C4-2B (cell line): Measurements from ENCODE around the gene ERAL1.

Source experiments
- H3K27ac ChIP-seq: fragments of 450-650 bp; 2 replicates; pipeline ENCODE4 v1.5.1; 2017
- ZFX ChIP-seq: fragments of 450-650 bp; IDR thresholded peaks from 2 replicates; pipeline ENCODE4 v1.6.1; 2017
- TF ChIP-seq, protein P1 (sequence below): fragments of 450-650 bp; conservative IDR thresholded peaks from 2 replicates; pipeline ENCODE4 v1.5.1; 2017; ENCODE audit warnings: mild to moderate bottlenecking

The ERAL1 gene

GRCh38 chr17:28891201-28891600 is 36.4 kb downstream of the ERAL1 start:
- TF ChIP-seq ZFX, result no peak
- TF ChIP-seq, protein P1, sequence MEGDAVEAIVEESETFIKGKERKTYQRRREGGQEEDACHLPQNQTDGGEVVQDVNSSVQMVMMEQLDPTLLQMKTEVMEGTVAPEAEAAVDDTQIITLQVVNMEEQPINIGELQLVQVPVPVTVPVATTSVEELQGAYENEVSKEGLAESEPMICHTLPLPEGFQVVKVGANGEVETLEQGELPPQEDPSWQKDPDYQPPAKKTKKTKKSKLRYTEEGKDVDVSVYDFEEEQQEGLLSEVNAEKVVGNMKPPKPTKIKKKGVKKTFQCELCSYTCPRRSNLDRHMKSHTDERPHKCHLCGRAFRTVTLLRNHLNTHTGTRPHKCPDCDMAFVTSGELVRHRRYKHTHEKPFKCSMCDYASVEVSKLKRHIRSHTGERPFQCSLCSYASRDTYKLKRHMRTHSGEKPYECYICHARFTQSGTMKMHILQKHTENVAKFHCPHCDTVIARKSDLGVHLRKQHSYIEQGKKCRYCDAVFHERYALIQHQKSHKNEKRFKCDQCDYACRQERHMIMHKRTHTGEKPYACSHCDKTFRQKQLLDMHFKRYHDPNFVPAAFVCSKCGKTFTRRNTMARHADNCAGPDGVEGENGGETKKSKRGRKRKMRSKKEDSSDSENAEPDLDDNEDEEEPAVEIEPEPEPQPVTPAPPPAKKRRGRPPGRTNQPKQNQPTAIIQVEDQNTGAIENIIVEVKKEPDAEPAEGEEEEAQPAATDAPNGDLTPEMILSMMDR, result no peak

GRCh38 chr17:28892024-28892423 is 37.2 kb downstream of the ERAL1 start:
- no peak overlapping the region for H3K27ac ChIP-seq
- no peak for TF ChIP-seq ZFX
- TF ChIP-seq, protein P1, result no peak

More at GRCh38 chr17:28891201-28891600, 36.4 kb downstream of the ERAL1 start:
- H3K27ac ChIP-seq, result no peak overlapping the region

- H3K27ac ChIP-seq, result peak overlapping the region; percentile 33
Measured at GRCh38 chr17:28893248-28894183, 38.7 kb downstream of the ERAL1 start.

DNA sequence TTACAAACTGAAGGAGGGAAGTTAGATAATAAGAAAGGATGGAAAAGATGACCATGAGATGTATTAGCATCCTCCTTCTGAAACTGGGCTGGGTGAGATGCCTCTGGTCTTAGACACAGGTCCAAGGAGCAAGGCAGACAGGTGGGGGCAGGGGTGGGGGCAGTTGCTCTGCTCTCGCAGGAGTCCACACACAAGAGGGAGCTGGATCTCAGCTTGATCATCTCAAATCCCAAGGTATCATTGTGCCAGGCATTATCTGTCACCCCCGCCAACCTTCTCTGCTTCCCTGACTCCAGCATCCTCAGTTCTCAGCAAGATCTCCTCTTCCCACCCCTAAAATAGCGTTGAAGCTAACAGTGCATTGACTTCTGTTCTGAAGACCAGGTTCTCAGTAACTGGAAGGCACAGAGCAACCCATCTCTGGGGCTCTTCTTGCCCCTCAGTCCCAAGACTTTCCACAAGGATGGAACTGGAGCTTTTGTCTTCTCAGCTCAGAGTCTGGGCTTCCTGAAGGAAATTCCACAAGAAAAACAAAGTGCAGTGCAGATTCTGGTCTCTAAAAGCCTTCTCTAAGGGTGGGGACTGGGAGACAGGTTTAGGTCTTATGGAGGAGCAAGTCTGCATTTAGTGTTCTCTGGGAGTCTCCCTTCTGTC is 41.1 kb downstream of the ERAL1 start:
- H3K27ac ChIP-seq, result no peak overlapping the region; the same call in 1 of the 2 replicates
- TF ChIP-seq, protein P1, result no peak
- TF ChIP-seq ZFX, result no peak

DNA sequence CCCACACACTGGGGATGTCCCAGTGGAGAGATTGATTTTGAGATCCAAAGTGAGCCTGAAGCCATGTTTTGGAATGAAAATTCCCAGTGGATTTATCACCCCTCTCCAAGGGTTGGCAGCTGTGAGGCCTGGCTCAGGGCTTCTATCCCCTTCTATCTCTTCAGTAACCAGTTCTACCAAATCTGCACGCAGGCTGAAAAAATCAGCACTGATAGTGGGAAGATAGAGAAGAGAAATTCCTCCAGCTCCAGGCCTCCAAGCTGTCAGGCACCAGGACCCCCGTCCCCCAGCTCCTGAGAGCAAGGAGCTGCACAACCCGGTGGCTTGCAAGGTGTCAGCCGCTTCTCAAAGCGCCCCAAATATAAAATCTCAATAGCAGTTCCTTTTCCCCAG is 41.7 kb downstream of the ERAL1 start:
- TF ChIP-seq ZFX, result no peak
- H3K27ac ChIP-seq, result peak overlapping the region; percentile 83

- H3K27ac ChIP-seq, result peak within 1 kb of the TSS; percentile 83
- TF ChIP-seq, protein P1, result peak; percentile 60
- peak; percentile 66 for TF ChIP-seq ZFX
Measured at GRCh38 chr17:28896884-28897768, 42.3 kb downstream of the ERAL1 start, which contains the start of gene FLOT2. TSS of gene FLOT2 (minus strand) at chr17:28897733. CDS start at chr17:28897574, 159 bp downstream.

DNA sequence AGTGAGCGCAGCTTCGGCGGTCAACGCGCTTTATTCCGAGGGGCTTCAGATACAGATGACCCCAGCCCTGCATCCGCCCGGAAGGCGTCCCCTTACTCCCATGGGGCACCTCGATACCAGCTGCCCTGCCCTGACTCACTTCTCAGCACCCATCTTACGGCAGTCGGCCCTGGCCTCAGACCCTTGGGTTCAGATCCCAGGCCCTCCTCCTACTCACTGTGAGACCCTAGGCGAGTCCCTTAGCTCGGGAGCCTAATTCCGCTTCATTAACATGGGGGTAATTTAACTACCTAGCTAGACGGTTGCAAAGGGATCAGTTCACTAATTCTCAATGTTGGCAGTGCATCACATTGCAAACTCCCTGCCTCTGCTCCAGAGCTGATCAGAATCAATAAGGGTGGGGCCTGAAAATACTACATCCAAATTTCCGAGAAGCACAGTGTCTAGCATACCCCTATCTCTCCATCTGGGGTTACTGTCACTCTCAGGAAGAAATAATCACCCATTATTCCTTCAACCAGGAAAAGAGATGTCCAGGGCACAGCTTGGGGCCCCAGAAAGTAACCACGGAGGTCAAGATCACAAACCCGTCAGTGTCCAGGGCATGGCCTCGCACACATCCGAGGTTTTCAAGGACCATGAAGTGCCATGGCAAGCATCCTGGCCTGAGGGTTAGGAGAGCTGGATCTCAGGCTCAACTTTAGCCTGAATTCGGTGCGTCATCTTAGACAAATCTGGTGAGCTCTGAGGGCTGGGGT is 43.1 kb downstream of the ERAL1 start:
- peak overlapping the region; percentile 83 for H3K27ac ChIP-seq

More for the DNA sequence above, 43.1 kb downstream of the ERAL1 start:
- TF ChIP-seq, protein P1, result peak; percentile 28; the same call in 1 of the 2 replicates
- no peak for TF ChIP-seq ZFX
